H1 (cell line): ENCODE data around the gene RGS6. TPM values are rescaled to one million over a fixed set of nuclear protein-coding genes. Genes with fewer than 3 reads are reported as not detected.

Experiments used
- TBP ChIP-seq: IDR thresholded peaks from 2 replicates; pipeline ENCODE4 v1.6.1; 2011; ENCODE audit warnings: low read depth, low read length, improper control_type of control experiment
- polyA plus RNA-seq, 7 experiments: library from polyadenylated mRNA; depleted of rRNA in 3 of 7; stranded (reverse) in 5 of 7; unstranded in 2 of 7; fragments of >200 nt in 5 of 7; fragments of 200-250 nt in 2 of 7; gene quantifications; 1 replicate in 5 of 7; 2 replicates in 1 of 7; 4 replicates in 1 of 7; pipeline versions ENCODE4 v1.2.1 to v1.2.3, GENCODE V29; 2011 to 2013; ENCODE audit warnings: missing spikeins in 2 of 7, mixed read lengths in 2 of 7
- total RNA-seq: library from RNA; stranded (reverse); fragmentation: NEBNext Ultra II Directional; extraction: Animal tissue kit (Norgen Biotek cat#: 25700); gene quantifications from 2 replicates; pipeline ENCODE4 v1.2.1, GENCODE V29; 2021

The RGS6 gene
- total and polyA plus RNA-seq, 2 of the 8 experiments (the other 6 are each of a cell fraction or from before 2014, with no cell fraction given) = 0.26 to 1.1 TPM

- TF ChIP-seq TBP = no peak
Measured at GRCh38 chr14:72075649-72076334, 143.6 kb downstream of the RGS6 start (continued).
